ENCODE data around the gene UBC. TPM values are rescaled to one million over a fixed set of nuclear protein-coding genes. Genes with fewer than 3 reads are reported as not detected.
"Not testable (repeated sequence)": the region's sequence is repeated elsewhere in the genome, so short reads cannot be mapped to it uniquely, and the experiment has no call there.

The UBC gene
- total and polyA plus RNA-seq, 2 donors (not counting 1 experiment from before 2014, with no cell fraction given), result 2,019 to 2,362 TPM

DNA sequence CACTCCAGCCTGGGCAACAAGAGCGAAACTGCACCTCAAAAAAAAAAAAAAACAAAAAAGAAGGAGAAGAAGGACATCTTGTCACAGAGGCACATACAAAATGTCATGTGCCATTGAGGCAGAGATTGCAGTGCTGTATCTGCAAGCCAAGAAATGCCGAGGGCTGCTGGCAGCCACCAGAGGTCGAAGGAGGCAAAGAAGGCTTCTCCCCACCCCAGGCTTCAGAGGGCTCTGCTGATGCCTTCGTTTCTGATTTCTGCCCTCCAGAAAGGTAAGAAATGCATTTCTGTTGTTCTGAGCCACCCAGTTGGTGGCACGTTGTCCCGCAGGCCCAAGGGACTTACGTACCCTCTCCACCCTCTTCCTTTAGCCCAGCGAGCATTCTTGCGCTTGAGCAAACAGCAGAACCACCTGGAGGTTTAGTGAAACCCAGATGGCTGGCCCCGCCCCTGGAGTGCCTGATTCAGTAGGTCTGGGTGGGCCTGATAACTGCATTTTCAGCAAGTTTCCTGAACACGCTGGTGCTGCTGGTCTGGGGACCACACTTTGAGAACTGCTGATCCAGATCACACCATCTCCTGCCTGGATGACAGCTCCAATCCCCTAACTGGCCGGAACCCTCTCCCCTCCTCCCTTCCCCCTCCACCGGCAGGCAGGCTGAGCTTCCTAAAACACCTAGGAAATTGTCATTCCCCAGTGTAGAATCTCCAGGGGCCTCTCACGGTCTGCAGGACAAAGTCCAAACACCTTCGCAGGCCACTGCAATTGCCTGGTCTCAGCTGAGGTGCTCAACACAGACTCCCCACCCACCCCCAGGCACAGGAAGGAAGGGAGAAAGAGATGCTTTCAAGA lies 29.6 kb downstream of the UBC start:
- TF ChIP-seq EZH2 (IDR thresholded peaks at IDR 0.05; ENCODE audit: low read length, missing control alignments), result no peak
- TF ChIP-seq, protein P1, sequence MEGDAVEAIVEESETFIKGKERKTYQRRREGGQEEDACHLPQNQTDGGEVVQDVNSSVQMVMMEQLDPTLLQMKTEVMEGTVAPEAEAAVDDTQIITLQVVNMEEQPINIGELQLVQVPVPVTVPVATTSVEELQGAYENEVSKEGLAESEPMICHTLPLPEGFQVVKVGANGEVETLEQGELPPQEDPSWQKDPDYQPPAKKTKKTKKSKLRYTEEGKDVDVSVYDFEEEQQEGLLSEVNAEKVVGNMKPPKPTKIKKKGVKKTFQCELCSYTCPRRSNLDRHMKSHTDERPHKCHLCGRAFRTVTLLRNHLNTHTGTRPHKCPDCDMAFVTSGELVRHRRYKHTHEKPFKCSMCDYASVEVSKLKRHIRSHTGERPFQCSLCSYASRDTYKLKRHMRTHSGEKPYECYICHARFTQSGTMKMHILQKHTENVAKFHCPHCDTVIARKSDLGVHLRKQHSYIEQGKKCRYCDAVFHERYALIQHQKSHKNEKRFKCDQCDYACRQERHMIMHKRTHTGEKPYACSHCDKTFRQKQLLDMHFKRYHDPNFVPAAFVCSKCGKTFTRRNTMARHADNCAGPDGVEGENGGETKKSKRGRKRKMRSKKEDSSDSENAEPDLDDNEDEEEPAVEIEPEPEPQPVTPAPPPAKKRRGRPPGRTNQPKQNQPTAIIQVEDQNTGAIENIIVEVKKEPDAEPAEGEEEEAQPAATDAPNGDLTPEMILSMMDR (conservative IDR thresholded peaks at IDR 0.05 in 1 of 2, IDR thresholded peaks at IDR 0.05 in 1 of 2; ENCODE audit: low read depth in 1 of 2, low read length in 2 of 2), result no peak
- H4K20me1 ChIP-seq (ENCODE audit: control insufficient read depth, extremely low read depth, insufficient read depth, low read length), result no peaks in the 10 kb centered on the region
- no peak overlapping the region for H3K4me3 ChIP-seq (replicated peaks in 1 of 4; ENCODE audit: control extremely low read depth in 1 of 4, insufficient read depth in 1 of 4, low read depth in 3 of 4, low read length in 4 of 4)
- H3K9me3 ChIP-seq (ENCODE audit: control insufficient read depth, insufficient read depth, low read depth, low read length), result no peaks in the 10 kb centered on the region
- H3K36me3 ChIP-seq (ENCODE audit: control insufficient read depth, insufficient read depth, low read length), result no peaks in the 10 kb centered on the region
- H2AFZ ChIP-seq (ENCODE audit: low read length), result no peak overlapping the region
- no peak overlapping the region for H3K4me2 ChIP-seq (ENCODE audit: extremely low read depth, insufficient read depth, low read length)
- H3K27me3 ChIP-seq (ENCODE audit: control insufficient read depth, insufficient read depth, low read length), result no peaks in the 10 kb centered on the region
- H3K4me1 ChIP-seq (ENCODE audit: control insufficient read depth, extremely low read depth, insufficient read depth, low read length), result no peaks in the 10 kb centered on the region
- H3K79me2 ChIP-seq (ENCODE audit: control insufficient read depth, insufficient read depth, low read length), result no peaks in the 10 kb centered on the region
- H3K9ac ChIP-seq (ENCODE audit: insufficient read depth, low read length), result no peak overlapping the region
- no peak for DNase-seq (ENCODE audit: low read depth in 2 of 2)
- H3K27ac ChIP-seq (ENCODE audit: insufficient read depth, low read length), result no peak overlapping the region

DNA sequence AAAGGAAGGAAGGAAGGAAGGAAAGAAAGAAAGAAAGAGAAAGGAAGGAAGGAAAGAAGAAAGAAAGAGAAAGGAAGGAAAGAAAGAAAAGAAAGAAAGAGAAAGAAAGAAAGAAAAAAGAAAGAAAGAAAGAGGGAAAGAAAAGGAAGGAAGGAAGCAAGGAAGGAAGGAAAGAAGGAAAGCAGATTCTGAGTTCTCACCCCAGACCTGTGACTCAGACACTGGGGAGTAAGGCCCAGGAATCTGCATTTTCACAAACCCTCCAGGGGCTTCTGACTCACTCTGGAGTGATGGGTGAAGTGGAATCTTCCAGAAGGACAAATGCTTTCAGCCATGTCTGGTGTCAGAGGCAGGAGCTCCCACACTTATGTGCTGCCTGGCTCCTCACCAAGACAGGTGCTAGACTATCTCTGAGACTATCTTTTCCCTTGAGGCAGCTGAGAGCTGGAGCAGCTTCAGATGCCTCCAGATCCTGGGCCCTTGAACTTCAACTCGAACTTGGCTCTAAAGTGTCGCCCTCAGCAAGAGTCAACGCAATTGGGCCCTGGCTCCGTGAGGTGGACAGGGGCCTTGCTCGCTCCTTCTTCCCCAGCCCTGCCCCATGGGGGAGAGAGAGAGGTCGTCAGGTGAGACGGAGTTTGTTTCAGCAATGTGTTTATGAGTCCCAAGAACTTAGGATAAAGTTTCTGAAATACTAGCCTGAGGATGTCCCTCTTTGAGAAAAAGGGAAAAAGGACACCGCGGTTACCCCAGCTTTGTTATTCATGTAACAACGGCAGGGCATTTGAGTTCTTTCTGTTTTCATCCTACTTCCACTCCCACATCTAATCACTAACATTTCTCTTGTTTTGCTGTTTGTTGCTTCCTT lies 31.0 kb downstream of the UBC start:
- no peak overlapping the region for H3K27ac ChIP-seq (ENCODE audit: insufficient read depth, low read length)
- H3K4me3 ChIP-seq (replicated peaks in 1 of 4; ENCODE audit: control extremely low read depth in 1 of 4, insufficient read depth in 1 of 4, low read depth in 3 of 4, low read length in 4 of 4), result no peak overlapping the region
- no peaks in the 10 kb centered on the region for H3K36me3 ChIP-seq (ENCODE audit: control insufficient read depth, insufficient read depth, low read length)
- H4K20me1 ChIP-seq (ENCODE audit: control insufficient read depth, extremely low read depth, insufficient read depth, low read length), result no peaks in the 10 kb centered on the region
- H3K79me2 ChIP-seq (ENCODE audit: control insufficient read depth, insufficient read depth, low read length), result no peaks in the 10 kb centered on the region
- H3K9ac ChIP-seq (ENCODE audit: insufficient read depth, low read length), result no peak overlapping the region
- no peaks in the 10 kb centered on the region for H3K27me3 ChIP-seq (ENCODE audit: control insufficient read depth, insufficient read depth, low read length)
- H3K4me2 ChIP-seq (ENCODE audit: extremely low read depth, insufficient read depth, low read length), result no peak overlapping the region
- H3K4me1 ChIP-seq (ENCODE audit: control insufficient read depth, extremely low read depth, insufficient read depth, low read length), result no peaks in the 10 kb centered on the region
- no peaks in the 10 kb centered on the region for H3K9me3 ChIP-seq (ENCODE audit: control insufficient read depth, insufficient read depth, low read depth, low read length)
- TF ChIP-seq, protein P1 (conservative IDR thresholded peaks at IDR 0.05 in 1 of 2, IDR thresholded peaks at IDR 0.05 in 1 of 2; ENCODE audit: low read depth in 1 of 2, low read length in 2 of 2), result no peak
- no peak for TF ChIP-seq EZH2 (IDR thresholded peaks at IDR 0.05; ENCODE audit: low read length, missing control alignments)
- DNase-seq (ENCODE audit: low read depth in 2 of 2), result no peak
- no peak overlapping the region for H2AFZ ChIP-seq (ENCODE audit: low read length)

DNA sequence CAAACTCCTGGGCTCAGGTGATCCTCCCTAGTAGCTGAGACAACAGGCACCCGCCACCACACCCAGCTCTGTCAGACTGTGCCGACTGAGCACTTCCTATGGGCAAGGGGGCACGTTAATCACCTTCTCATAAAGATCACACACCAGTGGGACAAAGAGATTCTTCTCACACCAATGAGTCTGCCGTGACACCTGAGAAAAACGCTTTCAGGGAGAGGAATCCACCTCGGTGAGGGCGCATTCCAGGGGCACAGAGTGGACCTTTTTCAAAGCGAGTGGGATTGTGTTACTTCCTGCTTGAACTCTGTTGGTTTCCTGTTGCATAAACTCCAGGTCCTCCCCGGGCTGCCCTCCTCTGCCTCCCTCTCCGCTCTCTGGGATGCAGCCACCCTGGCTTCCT lies 33.3 kb downstream of the UBC start:
- no peaks in the 10 kb centered on the region for H3K4me1 ChIP-seq (ENCODE audit: control insufficient read depth, extremely low read depth, insufficient read depth, low read length)
- no peaks in the 10 kb centered on the region for H4K20me1 ChIP-seq (ENCODE audit: control insufficient read depth, extremely low read depth, insufficient read depth, low read length)
- no peak overlapping the region for H3K9ac ChIP-seq (ENCODE audit: insufficient read depth, low read length)
- H3K27ac ChIP-seq (ENCODE audit: insufficient read depth, low read length), result no peak overlapping the region
- H3K27me3 ChIP-seq (ENCODE audit: control insufficient read depth, insufficient read depth, low read length), result no peaks in the 10 kb centered on the region
- H3K79me2 ChIP-seq (ENCODE audit: control insufficient read depth, insufficient read depth, low read length), result no peaks in the 10 kb centered on the region
- H3K9me3 ChIP-seq (ENCODE audit: control insufficient read depth, insufficient read depth, low read depth, low read length), result no peaks in the 10 kb centered on the region
- no peak for DNase-seq (ENCODE audit: low read depth in 2 of 2)
- H2AFZ ChIP-seq (ENCODE audit: low read length), result no peak overlapping the region
- TF ChIP-seq, protein P1 (conservative IDR thresholded peaks at IDR 0.05 in 1 of 2, IDR thresholded peaks at IDR 0.05 in 1 of 2; ENCODE audit: low read depth in 1 of 2, low read length in 2 of 2), result no peak
- no peak for TF ChIP-seq EZH2 (IDR thresholded peaks at IDR 0.05; ENCODE audit: low read length, missing control alignments)
- H3K4me3 ChIP-seq (replicated peaks in 1 of 4; ENCODE audit: control extremely low read depth in 1 of 4, insufficient read depth in 1 of 4, low read depth in 3 of 4, low read length in 4 of 4), result no peak overlapping the region
- no peak overlapping the region for H3K4me2 ChIP-seq (ENCODE audit: extremely low read depth, insufficient read depth, low read length)
- H3K36me3 ChIP-seq (ENCODE audit: control insufficient read depth, insufficient read depth, low read length), result no peaks in the 10 kb centered on the region

DNA sequence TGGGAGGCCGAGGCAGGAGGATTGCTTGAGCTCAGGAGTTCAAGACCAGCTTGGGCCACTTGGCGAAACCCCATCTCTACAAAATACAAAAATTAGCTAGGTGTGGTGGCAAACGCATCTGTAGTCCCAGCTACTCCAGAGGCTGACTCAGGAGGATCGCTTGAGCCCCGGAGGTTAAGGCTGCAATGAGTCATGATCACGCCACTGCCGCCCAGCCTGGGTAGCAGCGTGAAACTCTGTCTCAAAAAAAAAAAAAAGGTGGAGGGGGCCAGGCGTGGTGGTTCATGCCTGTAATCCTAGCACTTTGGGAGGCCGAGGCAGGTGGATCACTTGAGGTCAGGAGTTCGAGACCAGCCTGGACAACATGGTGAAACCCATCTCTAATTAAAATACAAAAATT lies 34.1 kb downstream of the UBC start:
- H3K4me2 ChIP-seq (ENCODE audit: extremely low read depth, insufficient read depth, low read length); H2AFZ ChIP-seq (ENCODE audit: low read length); H3K4me1 ChIP-seq (ENCODE audit: control insufficient read depth, extremely low read depth, insufficient read depth, low read length); H4K20me1 ChIP-seq (ENCODE audit: control insufficient read depth, extremely low read depth, insufficient read depth, low read length); H3K36me3 ChIP-seq (ENCODE audit: control insufficient read depth, insufficient read depth, low read length); H3K9me3 ChIP-seq (ENCODE audit: control insufficient read depth, insufficient read depth, low read depth, low read length); H3K79me2 ChIP-seq (ENCODE audit: control insufficient read depth, insufficient read depth, low read length); H3K4me3 ChIP-seq (replicated peaks in 1 of 4; ENCODE audit: control extremely low read depth in 1 of 4, insufficient read depth in 1 of 4, low read depth in 3 of 4, low read length in 4 of 4); H3K27ac ChIP-seq (ENCODE audit: insufficient read depth, low read length); H3K27me3 ChIP-seq (ENCODE audit: control insufficient read depth, insufficient read depth, low read length); H3K9ac ChIP-seq (ENCODE audit: insufficient read depth, low read length): not testable (repeated sequence)
- DNase-seq (ENCODE audit: low read depth in 2 of 2), result peak in 1 of 2 donors; percentile 26
